Ovary (tissue), 9 donors: Measurements from ENCODE around the gene UBE2C. TPM values are rescaled to one million over a fixed set of nuclear protein-coding genes. Genes with fewer than 3 reads are reported as not detected.

Experiments used
- DNase-seq, 5 donors: peaks; one replicate each; pipeline ENCODE4 v3.0.0-alpha.2; 2019 to 2020
- H3K27ac ChIP-seq, 2 donors: fragments of 200-600 bp; one replicate each; pipeline versions ENCODE4 v1.5.1 to v1.8.0; 2019 to 2022
- H3K27me3 ChIP-seq: fragments of 200-600 bp; one replicate; pipeline ENCODE4 v1.8.0; 2022
- H3K36me3 ChIP-seq: fragments of 200-600 bp; sonication (generic); one replicate; pipeline ENCODE4 v1.5.1; 2019
- H3K4me1 ChIP-seq: one replicate; pipeline ENCODE4 v1.8.1; 2013; ENCODE audit warnings: mild to moderate bottlenecking, moderate library complexity; ENCODE audit not compliant: insufficient read depth
- H3K4me3 ChIP-seq: fragments of 200-600 bp; sonication (generic); one replicate; pipeline ENCODE4 v1.5.1; 2017
- H3K9me3 ChIP-seq, 2 donors: fragments of 200-600 bp in 1 of 2; sonication (generic) in 1 of 2; one replicate each; pipeline versions ENCODE4 v1.5.1 to v1.8.1; 2013 to 2019; ENCODE audit warnings: mild to moderate bottlenecking in 1 of 2, moderate library complexity in 1 of 2
- EP300 ChIP-seq: sonication (generic); formaldehyde crosslinking; IDR thresholded peaks from one replicate; pipeline ENCODE4 v1.6.1; 2017; ENCODE audit warnings: antibody characterized with exemption
- POLR2A ChIP-seq: fragments of 450-650 bp; IDR thresholded peaks from one replicate; pipeline ENCODE4 v1.6.1; 2017; ENCODE audit warnings: antibody characterized with exemption, mild to moderate bottlenecking, moderate library complexity
- WGBS, 3 donors: extraction: QIAGEN DNeasy Blood & Tissue Kit in 1 of 3; methylation state at CpG; one replicate each; pipeline versions ENCODE4 v1.1.5 to v1.1.7; 2013 to 2017; 5-methylcytosine and 5-hydroxymethylcytosine counted together
- intact Hi-C, 4 donors: fragments of 100-400 bp; cut with DNase I; formaldehyde crosslinking; loops; one replicate each; pipeline versions ENCODE4 v1.11.0 to v1.15.1; 2022 to 2023
- polyA plus RNA-seq, 2 donors: library from polyadenylated mRNA; stranded (reverse); fragments of 200-250 nt in 1 of 2; fragments of 350-450 nt in 1 of 2; fragmentation: Illumina TruSeq in 1 of 2; extraction: RNeasy Lipid Tissue Mini Kit (QIAGEN cat#74804) in 1 of 2; gene quantifications; one replicate each; pipeline ENCODE4 v1.2.3, GENCODE V29; 2013 to 2014
- total RNA-seq, 7 donors: library from RNA; depleted of rRNA in 2 of 7; stranded (reverse); fragments of >200 nt in 2 of 7; fragmentation: NEBNext Ultra II Directional in 3 of 7; extraction: Animal tissue kit (Norgen Biotek cat#: 25700) in 3 of 7; gene quantifications; one replicate each; pipeline versions ENCODE4 v1.1.0 to v1.2.4, GENCODE V29; 2016 to 2023
- TF ChIP-seq, protein P1 (sequence below), 3 donors: fragments of 450-650 bp in 2 of 3; fragments of 200-600 bp in 1 of 3; IDR thresholded peaks; one replicate each; pipeline versions ENCODE4 v1.5.1 to v1.8.0; 2016 to 2022; ENCODE audit warnings: antibody characterized with exemption in 3 of 3, mild to moderate bottlenecking in 1 of 3
- donor health status: DM: no; HTN: no; CAD: no; lungs with moderate emphysema.
- donor health status: DM: no; HTN: no; CAD: no.
- donor health status: Bipolar disorder and iron deficiency.
- donor health status: DM: yes; HTN: yes; CAD: no.
- donor health status: DM: no; HTN: no; CAD: no.
- donor health status: DM: yes; HTN: yes; CAD: no.

The UBE2C gene
- total and polyA plus RNA-seq, 9 donors, result 0.69 to 5.6 (median 1.6) TPM; not detected in 3

DNA sequence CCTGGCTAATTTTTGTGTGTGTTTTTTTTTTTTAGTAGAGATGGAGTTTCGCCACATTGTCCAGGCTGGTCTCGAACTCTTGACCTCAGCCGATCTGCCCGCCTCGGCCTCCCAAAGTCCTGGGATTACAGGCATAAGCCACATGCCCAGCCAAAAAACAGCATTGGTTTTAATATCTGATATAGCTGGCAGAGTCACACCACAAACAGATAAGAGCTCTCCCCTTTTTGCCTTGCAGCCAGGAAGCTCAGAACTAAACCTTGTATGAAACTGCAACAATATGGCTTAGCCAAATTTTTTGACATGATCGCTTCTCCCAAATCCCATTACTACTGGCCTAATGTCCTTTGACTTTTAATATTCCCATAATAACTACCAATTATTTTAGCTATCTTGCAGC, 39.9 kb downstream of the UBE2C start:
- Histone ChIP-seq H3K4me3 (no peak overlapping the region), H3K9me3 (no peaks in the 10 kb centered on the region), H3K4me1 (peaks cover 8% of the 10 kb centered on the region), H3K27me3 (no peaks in the 10 kb centered on the region), H3K27ac (no peak overlapping the region), H3K36me3 (no peaks in the 10 kb centered on the region)
- intact Hi-C loops, result no loop called here
- TF ChIP-seq, protein P1, sequence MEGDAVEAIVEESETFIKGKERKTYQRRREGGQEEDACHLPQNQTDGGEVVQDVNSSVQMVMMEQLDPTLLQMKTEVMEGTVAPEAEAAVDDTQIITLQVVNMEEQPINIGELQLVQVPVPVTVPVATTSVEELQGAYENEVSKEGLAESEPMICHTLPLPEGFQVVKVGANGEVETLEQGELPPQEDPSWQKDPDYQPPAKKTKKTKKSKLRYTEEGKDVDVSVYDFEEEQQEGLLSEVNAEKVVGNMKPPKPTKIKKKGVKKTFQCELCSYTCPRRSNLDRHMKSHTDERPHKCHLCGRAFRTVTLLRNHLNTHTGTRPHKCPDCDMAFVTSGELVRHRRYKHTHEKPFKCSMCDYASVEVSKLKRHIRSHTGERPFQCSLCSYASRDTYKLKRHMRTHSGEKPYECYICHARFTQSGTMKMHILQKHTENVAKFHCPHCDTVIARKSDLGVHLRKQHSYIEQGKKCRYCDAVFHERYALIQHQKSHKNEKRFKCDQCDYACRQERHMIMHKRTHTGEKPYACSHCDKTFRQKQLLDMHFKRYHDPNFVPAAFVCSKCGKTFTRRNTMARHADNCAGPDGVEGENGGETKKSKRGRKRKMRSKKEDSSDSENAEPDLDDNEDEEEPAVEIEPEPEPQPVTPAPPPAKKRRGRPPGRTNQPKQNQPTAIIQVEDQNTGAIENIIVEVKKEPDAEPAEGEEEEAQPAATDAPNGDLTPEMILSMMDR (IDR thresholded peaks at IDR 0.05), result no peak
- TF ChIP-seq EP300 (no peak), POLR2A (no peak)
- DNase-seq, result peak in 1 of 5 donors; percentile 2
- WGBS, 3 donors, result 94 to 99% (median 94%) methylated on average over 6 of the region's 6 CpGs

- H3K9me3 ChIP-seq, result no peaks in the 10 kb centered on the region
- H3K27me3 ChIP-seq, result no peaks in the 10 kb centered on the region
- H3K4me3 ChIP-seq, result no peak overlapping the region
- H3K36me3 ChIP-seq, result no peaks in the 10 kb centered on the region
- H3K27ac ChIP-seq, result no peak overlapping the region
- peaks cover 10% of the 10 kb centered on the region for H3K4me1 ChIP-seq
- WGBS, 3 donors, result 78 to 84% (median 80%) methylated on average over 2 of the region's 2 CpGs
- no peak for DNase-seq
- intact Hi-C loops, result no loop called here
- TF ChIP-seq POLR2A (no peak), EP300 (no peak)
- TF ChIP-seq, protein P1 (IDR thresholded peaks at IDR 0.05), result no peak
Observed at GRCh38 chr20:45853484-45853883, 41.0 kb downstream of the UBE2C start.

DNA sequence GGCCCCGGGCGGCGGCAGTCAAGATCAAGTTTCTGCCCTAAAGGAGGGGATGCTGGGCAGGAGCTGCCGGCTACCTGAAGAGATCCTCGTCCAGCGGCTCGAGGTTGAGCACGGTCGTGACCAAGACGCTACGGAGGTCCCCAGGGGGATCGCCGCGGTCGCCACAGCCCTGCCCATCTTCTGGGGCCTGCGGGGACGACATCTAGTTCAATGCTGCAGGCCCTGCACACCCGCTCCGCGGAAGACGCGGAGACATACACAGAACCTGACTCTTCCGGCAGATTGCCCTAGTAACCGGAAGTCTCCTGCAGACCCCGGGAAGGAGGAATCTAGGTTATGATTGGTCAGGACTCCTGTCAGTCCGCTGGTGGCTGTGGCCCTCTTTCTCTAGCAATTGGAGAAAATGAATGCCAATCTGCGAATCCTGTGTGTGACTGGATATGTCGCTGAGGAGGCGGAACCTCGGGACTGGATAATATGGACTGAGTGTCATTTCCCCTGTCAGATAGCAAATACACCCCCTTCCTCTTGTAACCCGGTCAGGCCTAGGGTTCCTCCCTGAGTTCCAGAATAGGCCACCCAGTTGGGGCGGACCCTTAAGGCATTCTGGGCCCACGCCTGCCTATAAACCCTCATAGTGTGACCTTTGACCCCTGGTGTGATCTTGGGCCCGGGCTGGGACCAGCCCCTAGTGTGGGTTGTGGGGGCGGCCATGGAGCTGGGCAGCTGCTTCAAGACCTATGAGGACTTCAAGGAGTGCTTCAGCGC, 44.9 kb downstream of the UBE2C start, which contains the start of the genes ACOT8 and ZSWIM3:
ACOT8 (minus strand) TSS at position 279 of the 768 bp plus-strand sequence; CDS start at position 202, 77 bp downstream.
ZSWIM3 (plus strand) TSS at position 501 of the 768 bp plus-strand sequence; CDS start at position 713, 212 bp downstream.
- Histone ChIP-seq H3K4me3 (peak within 1 kb of the TSS; percentile 71), H3K36me3 (no peaks in the 10 kb centered on the region), H3K9me3 (no peaks in the 10 kb centered on the region), H3K27me3 (no peaks in the 10 kb centered on the region), H3K27ac (peak within 1 kb of the TSS in 1 of 2 donors; percentile 61), H3K4me1 (peaks cover 8% of the 10 kb centered on the region)
- intact Hi-C loops, result no loop called here
- peak; percentile 89 to 98 (median 95) for DNase-seq
- WGBS, 3 donors, result 0 to 1% (median 0%) methylated on average over 24 to 36 of the region's 36 CpGs
- no peak for TF ChIP-seq EP300
- TF ChIP-seq, protein P1 (IDR thresholded peaks at IDR 0.05), result no peak
- TF ChIP-seq POLR2A, result no peak

DNA sequence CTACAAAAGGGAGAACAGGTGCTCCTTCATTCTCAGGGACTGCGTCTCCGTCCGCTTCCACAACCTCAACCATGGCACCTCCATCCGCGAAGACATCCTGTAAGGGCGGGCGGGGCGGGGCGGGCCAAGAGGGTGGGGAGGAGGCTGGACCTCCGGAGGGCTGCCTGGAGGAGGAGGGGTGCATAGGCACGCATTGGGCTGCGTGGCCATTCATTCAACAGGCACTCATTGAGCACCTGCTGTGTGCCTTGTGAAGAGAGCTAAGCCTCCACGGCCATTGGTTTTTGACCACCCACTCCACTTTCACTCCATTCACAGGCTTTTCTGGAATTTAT, 45.4 kb downstream of the UBE2C start:
- no peaks in the 10 kb centered on the region for H3K27me3 ChIP-seq
- no peaks in the 10 kb centered on the region for H3K36me3 ChIP-seq
- no peak overlapping the region for H3K27ac ChIP-seq
- 5 to 6% (median 6%) methylated on average over 11 to 13 of the region's 13 CpGs for WGBS, 3 donors
- H3K4me1 ChIP-seq, result peaks cover 8% of the 10 kb centered on the region
- TF ChIP-seq POLR2A (no peak), EP300 (no peak)
- TF ChIP-seq, protein P1 (IDR thresholded peaks at IDR 0.05), result no peak
- no peaks in the 10 kb centered on the region for H3K9me3 ChIP-seq
- intact Hi-C loops, result no loop called here
- peak overlapping the region; percentile 71 for H3K4me3 ChIP-seq
- DNase-seq, result no peak
